Activated CD8-positive, alpha-beta memory T cell treated with anti-CD3 and anti-CD28 coated beads, Interleukin-2, amount 50 U/mL, for 1 hour (primary cell): ENCODE data around the gene BICC1.
"Not testable (repeated sequence)": the region's sequence is repeated elsewhere in the genome, so short reads cannot be mapped to it uniquely, and the experiment has no call there.

Source experiments
- DNase-seq: peaks from one replicate; pipeline ENCODE4 v3.0.0-alpha.2; 2020; ENCODE audit errors: extremely low read depth

The BICC1 gene

GRCh38 chr10:58567652-58568051 lies 55.0 kb downstream of the BICC1 start:
- DNase-seq, result no peak

GRCh38 chr10:58568428-58568935 lies 55.8 kb downstream of the BICC1 start:
- DNase-seq, result no peak

GRCh38 chr10:58570307-58570723 lies 57.6 kb downstream of the BICC1 start:
- no peak for DNase-seq

- no peak for DNase-seq
These were observed 58.3 kb downstream of the BICC1 start for GRCh38 chr10:58570979-58571378.

GRCh38 chr10:58573144-58573543 lies 60.5 kb downstream of the BICC1 start:
- no peak for DNase-seq

- DNase-seq, result no peak
These were observed 61.4 kb downstream of the BICC1 start for GRCh38 chr10:58574058-58574457.

- no peak for DNase-seq
These were observed 62.8 kb downstream of the BICC1 start for GRCh38 chr10:58575491-58575890.

GRCh38 chr10:58576751-58577436 lies 64.2 kb downstream of the BICC1 start:
- no peak for DNase-seq

GRCh38 chr10:58577437-58577777 lies 64.7 kb downstream of the BICC1 start:
- DNase-seq, result no peak

- no peak for DNase-seq
These were observed 65.7 kb downstream of the BICC1 start for GRCh38 chr10:58578366-58578765.

GRCh38 chr10:58579011-58579655 lies 66.5 kb downstream of the BICC1 start:
- DNase-seq, result no peak

GRCh38 chr10:58582045-58582444 lies 69.4 kb downstream of the BICC1 start:
- no peak for DNase-seq

- no peak for DNase-seq
These were observed 72.8 kb downstream of the BICC1 start for GRCh38 chr10:58585435-58585834.

- no peak for DNase-seq
These were observed 73.9 kb downstream of the BICC1 start for GRCh38 chr10:58586282-58587245.

- DNase-seq, result no peak
These were observed 75.0 kb downstream of the BICC1 start for GRCh38 chr10:58587676-58588075.

GRCh38 chr10:58588673-58589265 lies 76.1 kb downstream of the BICC1 start:
- DNase-seq, result no peak

- DNase-seq, result no peak
These were observed 77.6 kb downstream of the BICC1 start for GRCh38 chr10:58590152-58590840.

GRCh38 chr10:58590924-58591323 lies 78.3 kb downstream of the BICC1 start:
- no peak for DNase-seq

GRCh38 chr10:58593008-58593407 lies 80.3 kb downstream of the BICC1 start:
- no peak for DNase-seq

GRCh38 chr10:58597211-58597610 lies 84.5 kb downstream of the BICC1 start:
- not testable (repeated sequence) for DNase-seq

GRCh38 chr10:58599927-58600553 lies 87.4 kb downstream of the BICC1 start:
- DNase-seq, result no peak
